Ishikawa (cell line): ENCODE data around the gene HOXD12.

Source experiments
- CREB1 ChIP-seq: IDR thresholded peaks from 2 replicates; pipeline ENCODE4 v1.6.1; 2012; ENCODE audit warnings: low read depth
- EP300 ChIP-seq: IDR thresholded peaks from 2 replicates; pipeline ENCODE4 v1.6.1; 2012; ENCODE audit warnings: borderline replicate concordance
- FOXM1 ChIP-seq: IDR thresholded peaks from 2 replicates; pipeline ENCODE4 v1.6.1; 2012; ENCODE audit warnings: low read depth, borderline replicate concordance
- MAX ChIP-seq: IDR thresholded peaks from 2 replicates; pipeline ENCODE4 v1.6.1; 2012
- NFIC ChIP-seq: IDR thresholded peaks from 2 replicates; pipeline ENCODE4 v1.6.1; 2012
- RAD21 ChIP-seq: IDR thresholded peaks from 2 replicates; pipeline ENCODE4 v1.6.1; 2012; ENCODE audit warnings: low read depth
- REST ChIP-seq: IDR thresholded peaks from 2 replicates; pipeline ENCODE4 v1.6.1; 2012; ENCODE audit warnings: low read depth, mild to moderate bottlenecking
- TAF1 ChIP-seq: IDR thresholded peaks from 2 replicates; pipeline ENCODE4 v1.6.1; 2012; ENCODE audit warnings: low read depth, mild to moderate bottlenecking
- TCF12 ChIP-seq: IDR thresholded peaks from 2 replicates; pipeline ENCODE4 v1.6.1; 2012; ENCODE audit warnings: low read depth
- USF1 ChIP-seq: IDR thresholded peaks from 2 replicates; pipeline ENCODE4 v1.6.1; 2012
- ZBTB7A ChIP-seq: IDR thresholded peaks from 2 replicates; pipeline ENCODE4 v1.6.1; 2012; ENCODE audit warnings: low read depth

GRCh38 chr2:176114930-176115625 is 15.5 kb downstream of the HOXD12 start:
- no peak for TF ChIP-seq ZBTB7A
- no peak for TF ChIP-seq MAX
- no peak for TF ChIP-seq FOXM1
- TF ChIP-seq NFIC, result no peak
- TF ChIP-seq RAD21, result no peak
- TF ChIP-seq TCF12, result no peak
- no peak for TF ChIP-seq TAF1
- no peak for TF ChIP-seq USF1
- no peak for TF ChIP-seq EP300
- no peak for TF ChIP-seq REST
- TF ChIP-seq CREB1, result no peak
